ENCODE results near the gene ELK4. TPM values are rescaled to one million over a fixed set of nuclear protein-coding genes. Genes with fewer than 3 reads are reported as not detected.

ELK4 gene
- total and polyA plus RNA-seq, 2 donors (not counting 3 experiments of a cell fraction or from before 2014, with no cell fraction given), result 8.7 to 107 TPM

DNA sequence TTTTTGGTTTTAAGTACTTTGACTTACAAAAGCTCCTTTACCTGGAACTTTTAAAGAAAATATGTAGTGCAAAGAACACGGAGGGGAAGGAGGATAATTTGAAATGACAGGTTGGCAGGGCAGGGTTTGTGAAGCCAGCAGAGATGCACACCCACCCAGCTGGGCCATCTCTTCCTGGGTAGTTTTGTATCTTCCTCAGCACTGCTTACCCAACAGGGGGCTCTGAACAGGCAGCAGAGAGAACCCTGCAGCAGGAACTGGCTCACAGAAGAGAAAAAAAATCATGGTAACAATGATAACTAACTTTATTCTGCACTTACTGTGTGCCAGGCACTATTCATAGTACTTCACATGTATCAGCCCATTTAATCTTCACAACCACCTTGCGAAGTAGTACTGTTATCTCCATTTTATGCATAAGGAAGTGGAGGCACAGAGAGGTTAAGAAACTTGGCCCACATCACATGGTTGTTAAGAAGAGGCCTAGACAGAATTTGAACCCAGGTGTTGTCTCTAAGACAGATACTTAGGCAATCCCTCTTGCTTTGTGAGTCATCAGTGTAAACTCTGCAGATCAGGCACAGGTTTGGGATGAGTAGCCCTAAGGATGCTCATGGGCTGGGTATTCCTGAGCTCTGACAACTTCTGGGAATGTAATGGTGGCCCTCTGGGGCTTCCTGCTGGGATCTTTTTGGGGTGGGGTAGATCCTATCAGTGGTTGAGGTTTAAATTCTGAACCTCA, 60.8 kb downstream of the ELK4 start:
- Histone ChIP-seq H3K9me3 (replicated peaks; ENCODE audit: control insufficient read depth, insufficient read depth, low read length) (no peaks in the 10 kb centered on the region), H3K9ac (replicated peaks; ENCODE audit: extremely low read depth, insufficient read depth, low read length) (no peak overlapping the region), H3K27me3 (ENCODE audit: control insufficient read depth in 2 of 2, insufficient read depth in 2 of 2, low read length in 2 of 2) (peaks cover 52 to 60% of the 10 kb centered on the region in 2 experiments), H3K36me3 (ENCODE audit: control insufficient read depth in 2 of 2, extremely low read depth in 1 of 2, insufficient read depth in 2 of 2, low read length in 2 of 2) (no peaks in the 10 kb centered on the region), H3K4me3 (replicated peaks in 1 of 3; ENCODE audit: insufficient read depth in 1 of 3, low read depth in 1 of 3, low read length in 3 of 3) (no peak overlapping the region), H3K4me1 (ENCODE audit: control insufficient read depth, extremely low read depth, insufficient read depth, low read length) (no peaks in the 10 kb centered on the region), H3K9me1 (replicated peaks; ENCODE audit: control insufficient read depth, extremely low read depth, insufficient read depth, low read length) (no peaks in the 10 kb centered on the region), H3K27ac (ENCODE audit: insufficient read depth, low read depth, low read length) (no peak overlapping the region), H4K20me1 (replicated peaks; ENCODE audit: control insufficient read depth, extremely low read depth, insufficient read depth, low read length) (no peaks in the 10 kb centered on the region), H2AFZ (ENCODE audit: low read depth, low read length) (no peak overlapping the region), H3K4me2 (ENCODE audit: insufficient read depth, low read length) (no peak overlapping the region), H3K79me2 (ENCODE audit: control insufficient read depth, insufficient read depth, low read length) (no peaks in the 10 kb centered on the region)
- FAIRE-seq (no peak), DNase-seq (ENCODE audit: low read depth, low spot score) (no peak)
- BruUV-seq (replicated peaks), result no TSS peak
- TF ChIP-seq POLR2AphosphoS5 (IDR thresholded peaks at IDR 0.05; ENCODE audit: insufficient read depth, low read depth, low read length), result no peak
- no peak for TF ChIP-seq GATA2 (IDR thresholded peaks at IDR 0.05; ENCODE audit: insufficient read depth, insufficient read length, low read depth, low read length)
- TF ChIP-seq, protein P1, sequence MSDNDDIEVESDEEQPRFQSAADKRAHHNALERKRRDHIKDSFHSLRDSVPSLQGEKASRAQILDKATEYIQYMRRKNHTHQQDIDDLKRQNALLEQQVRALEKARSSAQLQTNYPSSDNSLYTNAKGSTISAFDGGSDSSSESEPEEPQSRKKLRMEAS (IDR thresholded peaks at IDR 0.05; ENCODE audit: insufficient read depth, insufficient read length), result no peak
- no peak for TF ChIP-seq POLR2A (IDR thresholded peaks at IDR 0.05; ENCODE audit: low read depth, low read length)
- TF ChIP-seq EZH2 (IDR thresholded peaks at IDR 0.05; ENCODE audit: borderline replicate concordance, low read depth, low read length, severe bottlenecking), result no peak
- TF ChIP-seq FOS (IDR thresholded peaks at IDR 0.05; ENCODE audit: borderline replicate concordance, insufficient read depth, low read length), result no peak
- ChIA-PET CTCF (interaction anchor here (1.6 to 3.3 kb wide), 5 partner anchors 17 to 217 kb away, joined by 4 to 11 read pairs (median 5); no protein-coding TSS in a partner anchor), POLR2A (no interaction called here)
- dilution Hi-C loops (cut with MboI; ENCODE audit: extremely low pct_ligation_motif_present, low sequenced_read_pairs) (no loop called here), intact Hi-C loops (cut with micrococcal nuclease) (no loop called here)

DNA sequence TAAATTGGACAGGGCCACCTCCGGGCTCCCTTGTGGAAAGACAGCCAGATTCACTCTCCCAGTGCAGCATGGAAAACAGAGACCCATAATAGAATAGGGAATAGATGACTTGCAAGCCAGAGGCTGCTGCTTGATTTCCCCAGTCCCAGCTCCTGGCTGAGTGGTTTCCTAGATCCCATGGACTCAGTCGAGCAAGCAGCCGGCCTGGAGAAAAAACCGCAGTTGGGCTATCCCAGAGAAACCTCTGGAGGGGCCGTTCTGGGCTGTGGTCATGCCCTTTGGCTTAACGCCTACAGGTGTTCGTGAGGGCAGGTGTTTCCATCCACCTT, 61.7 kb downstream of the ELK4 start:
- FAIRE-seq (no peak), DNase-seq (ENCODE audit: low read depth, low spot score) (no peak)
- TF ChIP-seq MYC (IDR thresholded peaks at IDR 0.05; ENCODE audit: low read depth, low read length) (no peak), JUN (IDR thresholded peaks at IDR 0.05; ENCODE audit: borderline replicate concordance, insufficient read depth, insufficient read length, low read depth) (no peak), EZH2 (IDR thresholded peaks at IDR 0.05; ENCODE audit: borderline replicate concordance, low read depth, low read length, severe bottlenecking) (no peak), GATA2 (IDR thresholded peaks at IDR 0.05; ENCODE audit: insufficient read depth, insufficient read length, low read depth, low read length) (no peak), POLR2A (IDR thresholded peaks at IDR 0.05; ENCODE audit: low read depth, low read length) (no peak), POLR2AphosphoS5 (IDR thresholded peaks at IDR 0.05; ENCODE audit: insufficient read depth, low read depth, low read length) (no peak), FOS (IDR thresholded peaks at IDR 0.05; ENCODE audit: borderline replicate concordance, insufficient read depth, low read length) (no peak)
- TF ChIP-seq, protein P1 (IDR thresholded peaks at IDR 0.05; ENCODE audit: insufficient read depth, insufficient read length), result no peak
- TF ChIP-seq, protein P2, sequence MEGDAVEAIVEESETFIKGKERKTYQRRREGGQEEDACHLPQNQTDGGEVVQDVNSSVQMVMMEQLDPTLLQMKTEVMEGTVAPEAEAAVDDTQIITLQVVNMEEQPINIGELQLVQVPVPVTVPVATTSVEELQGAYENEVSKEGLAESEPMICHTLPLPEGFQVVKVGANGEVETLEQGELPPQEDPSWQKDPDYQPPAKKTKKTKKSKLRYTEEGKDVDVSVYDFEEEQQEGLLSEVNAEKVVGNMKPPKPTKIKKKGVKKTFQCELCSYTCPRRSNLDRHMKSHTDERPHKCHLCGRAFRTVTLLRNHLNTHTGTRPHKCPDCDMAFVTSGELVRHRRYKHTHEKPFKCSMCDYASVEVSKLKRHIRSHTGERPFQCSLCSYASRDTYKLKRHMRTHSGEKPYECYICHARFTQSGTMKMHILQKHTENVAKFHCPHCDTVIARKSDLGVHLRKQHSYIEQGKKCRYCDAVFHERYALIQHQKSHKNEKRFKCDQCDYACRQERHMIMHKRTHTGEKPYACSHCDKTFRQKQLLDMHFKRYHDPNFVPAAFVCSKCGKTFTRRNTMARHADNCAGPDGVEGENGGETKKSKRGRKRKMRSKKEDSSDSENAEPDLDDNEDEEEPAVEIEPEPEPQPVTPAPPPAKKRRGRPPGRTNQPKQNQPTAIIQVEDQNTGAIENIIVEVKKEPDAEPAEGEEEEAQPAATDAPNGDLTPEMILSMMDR (IDR thresholded peaks at IDR 0.05; ENCODE audit: extremely low read depth in 1 of 2, insufficient read depth in 1 of 2, low read depth in 1 of 2, low read length in 2 of 2), result no peak
- ChIA-PET POLR2A (no interaction called here), CTCF (interaction anchor here (1.5 to 3.3 kb wide), 5 partner anchors 18 to 216 kb away, joined by 4 to 19 read pairs (median 9); no protein-coding TSS in a partner anchor)
- Histone ChIP-seq H3K4me1 (ENCODE audit: control insufficient read depth, extremely low read depth, insufficient read depth, low read length) (no peaks in the 10 kb centered on the region), H3K27ac (ENCODE audit: insufficient read depth, low read depth, low read length) (no peak overlapping the region), H3K4me3 (replicated peaks in 1 of 3; ENCODE audit: insufficient read depth in 1 of 3, low read depth in 1 of 3, low read length in 3 of 3) (no peak overlapping the region), H3K9me3 (replicated peaks; ENCODE audit: control insufficient read depth, insufficient read depth, low read length) (no peaks in the 10 kb centered on the region), H4K20me1 (replicated peaks; ENCODE audit: control insufficient read depth, extremely low read depth, insufficient read depth, low read length) (no peaks in the 10 kb centered on the region), H3K36me3 (ENCODE audit: control insufficient read depth in 2 of 2, extremely low read depth in 1 of 2, insufficient read depth in 2 of 2, low read length in 2 of 2) (no peaks in the 10 kb centered on the region), H3K79me2 (ENCODE audit: control insufficient read depth, insufficient read depth, low read length) (no peaks in the 10 kb centered on the region), H3K27me3 (ENCODE audit: control insufficient read depth in 2 of 2, insufficient read depth in 2 of 2, low read length in 2 of 2) (peaks cover 53 to 67% of the 10 kb centered on the region in 2 experiments), H3K4me2 (ENCODE audit: insufficient read depth, low read length) (no peak overlapping the region), H3K9ac (replicated peaks; ENCODE audit: extremely low read depth, insufficient read depth, low read length) (no peak overlapping the region), H3K9me1 (replicated peaks; ENCODE audit: control insufficient read depth, extremely low read depth, insufficient read depth, low read length) (no peaks in the 10 kb centered on the region), H2AFZ (ENCODE audit: low read depth, low read length) (no peak overlapping the region)
- no TSS peak for BruUV-seq (replicated peaks)
- intact Hi-C loops (cut with micrococcal nuclease), result no loop called here
- dilution Hi-C loops (cut with MboI; ENCODE audit: extremely low pct_ligation_motif_present, low sequenced_read_pairs), result no loop called here
